HG03097 (cell line): ENCODE data around the gene C19orf53.

Experiments used
- ATAC-seq: cut with Tn5 transposase; IDR thresholded peaks from one replicate; pipeline ENCODE4 v1.9.1; 2021; ENCODE audit not compliant: unreplicated experiment, low FRiP score

Gene C19orf53

GRCh38 chr19:13794757-13795589 lies 20.7 kb downstream of the C19orf53 start, which contains the start of gene ZSWIM4:
Gene ZSWIM4, plus strand, starts transcription at chr19:13795443. Its CDS starts 206 bp downstream, at chr19:13795649.
- ATAC-seq, result peak; percentile 94

- ATAC-seq, result peak; percentile 37
These were observed 21.5 kb downstream of the C19orf53 start for GRCh38 chr19:13795595-13796300.

GRCh38 chr19:13796301-13797057 lies 22.2 kb downstream of the C19orf53 start:
- ATAC-seq, result no peak

GRCh38 chr19:13797058-13797440 lies 22.8 kb downstream of the C19orf53 start:
- ATAC-seq, result no peak

- no peak for ATAC-seq
These were observed 23.6 kb downstream of the C19orf53 start for GRCh38 chr19:13797870-13798269.

GRCh38 chr19:13799669-13800068 lies 25.4 kb downstream of the C19orf53 start:
- no peak for ATAC-seq

GRCh38 chr19:13803038-13803437 lies 28.8 kb downstream of the C19orf53 start:
- no peak for ATAC-seq

- no peak for ATAC-seq
These were observed 30.8 kb downstream of the C19orf53 start for GRCh38 chr19:13804830-13805683.

- no peak for ATAC-seq
These were observed 32.5 kb downstream of the C19orf53 start for GRCh38 chr19:13806728-13807127.

GRCh38 chr19:13807421-13808021 lies 33.3 kb downstream of the C19orf53 start:
- no peak for ATAC-seq

GRCh38 chr19:13808856-13809255 lies 34.6 kb downstream of the C19orf53 start:
- ATAC-seq, result no peak

- no peak for ATAC-seq
These were observed 38.3 kb downstream of the C19orf53 start for GRCh38 chr19:13812544-13812943.

GRCh38 chr19:13813147-13813546 lies 38.9 kb downstream of the C19orf53 start:
- ATAC-seq, result no peak

GRCh38 chr19:13814550-13814949 lies 40.3 kb downstream of the C19orf53 start:
- no peak for ATAC-seq

- no peak for ATAC-seq
These were observed 42.9 kb downstream of the C19orf53 start for GRCh38 chr19:13817018-13817614.

GRCh38 chr19:13817615-13818371 lies 43.5 kb downstream of the C19orf53 start:
- no peak for ATAC-seq

- ATAC-seq, result no peak
These were observed 45.0 kb downstream of the C19orf53 start for GRCh38 chr19:13819238-13819637.

- ATAC-seq, result no peak
These were observed 47.0 kb downstream of the C19orf53 start for GRCh38 chr19:13821292-13821691.

GRCh38 chr19:13823256-13823655 lies 49.0 kb downstream of the C19orf53 start:
- ATAC-seq, result no peak
